ACC112 (cell line): ENCODE measurements around the gene CD37.
"Not testable (repeated sequence)": the region's sequence is repeated elsewhere in the genome, so short reads cannot be mapped to it uniquely, and the experiment has no call there.

Experiments
- H2AFZ ChIP-seq: fragments of 200-600 bp; sonication (generic); one replicate; pipeline ENCODE4 v1.6.0; 2017; ENCODE audit warnings: antibody characterized with exemption, low read length; ENCODE audit not compliant: unreplicated experiment
- H3K27ac ChIP-seq: fragments of 200-600 bp; sonication (generic); 2 replicates; pipeline ENCODE4 v1.5.1; 2014; ENCODE audit warnings: low read depth, mild to moderate bottlenecking, antibody characterized with exemption, low read length, moderate library complexity
- H3K27me3 ChIP-seq: fragments of 200-600 bp; sonication (generic); 2 replicates; pipeline ENCODE4 v1.6.1; 2014; ENCODE audit warnings: mild to moderate bottlenecking, antibody characterized with exemption, low read length, moderate library complexity, mixed read lengths; ENCODE audit not compliant: insufficient read depth
- H3K36me3 ChIP-seq: fragments of 200-600 bp; sonication (generic); 2 replicates; pipeline ENCODE4 v1.6.1; 2016; ENCODE audit warnings: mild to moderate bottlenecking, antibody characterized with exemption, low read length, moderate library complexity, mixed read lengths; ENCODE audit not compliant: insufficient read depth
- H3K4me1 ChIP-seq: fragments of 200-600 bp; sonication (generic); one replicate; pipeline ENCODE4 v1.6.1; 2016; ENCODE audit warnings: low read length, mixed read lengths; ENCODE audit not compliant: insufficient read depth, unreplicated experiment, control insufficient read depth
- H3K4me3 ChIP-seq: fragments of 200-600 bp; sonication (generic); 2 replicates; pipeline ENCODE4 v1.5.1; 2014; ENCODE audit warnings: mild to moderate bottlenecking, low read depth, low read length
- H3K79me2 ChIP-seq: fragments of 200-600 bp; sonication (generic); one replicate; pipeline ENCODE4 v1.6.0; 2016; ENCODE audit warnings: low read length; ENCODE audit not compliant: control insufficient read depth, unreplicated experiment, insufficient read depth

Gene CD37

GRCh38 chr19:49363268-49364082 lies 28.3 kb downstream of the CD37 start, which contains the start of gene DKKL1:
DKKL1 (plus strand) TSS chr19:49363877; CDS start chr19:49363999, 122 bp downstream.
- Histone ChIP-seq H3K4me1 (no peaks in the 10 kb centered on the region), H3K79me2 (no peaks in the 10 kb centered on the region), H3K36me3 (no peaks in the 10 kb centered on the region), H3K4me3 (peak within 1 kb of the TSS; percentile 84), H3K27me3 (no peaks in the 10 kb centered on the region), H2AFZ (peak within 1 kb of the TSS; percentile 82), H3K27ac (peak within 1 kb of the TSS; percentile 30; the same call in 1 of the 2 replicates)

- peak overlapping the region; percentile 43 for H2AFZ ChIP-seq
- no peaks in the 10 kb centered on the region for H3K79me2 ChIP-seq
- no peak overlapping the region; the same call in 1 of the 2 replicates for H3K4me3 ChIP-seq
- no peaks in the 10 kb centered on the region for H3K4me1 ChIP-seq
- H3K36me3 ChIP-seq, result no peaks in the 10 kb centered on the region
- no peaks in the 10 kb centered on the region for H3K27me3 ChIP-seq
- H3K27ac ChIP-seq, result no peak overlapping the region
Observed at GRCh38 chr19:49364083-49364737, 29.0 kb downstream of the CD37 start.

GRCh38 chr19:49366110-49366509 lies 30.9 kb downstream of the CD37 start:
- no peak overlapping the region for H2AFZ ChIP-seq
- H3K27me3 ChIP-seq, result no peaks in the 10 kb centered on the region

GRCh38 chr19:49368711-49369358 lies 33.6 kb downstream of the CD37 start:
- Histone ChIP-seq H2AFZ (no peak overlapping the region), H3K27ac (no peak overlapping the region), H3K4me3 (no peak overlapping the region), H3K36me3 (no peaks in the 10 kb centered on the region), H3K27me3 (no peaks in the 10 kb centered on the region), H3K4me1 (no peaks in the 10 kb centered on the region), H3K79me2 (no peaks in the 10 kb centered on the region)

More at GRCh38 chr19:49366110-49366509, 30.9 kb downstream of the CD37 start:
- H3K36me3 ChIP-seq, result no peaks in the 10 kb centered on the region
- no peaks in the 10 kb centered on the region for H3K79me2 ChIP-seq
- no peak overlapping the region for H3K27ac ChIP-seq
- no peaks in the 10 kb centered on the region for H3K4me1 ChIP-seq
- H3K4me3 ChIP-seq, result no peak overlapping the region

- no peak overlapping the region for H3K4me3 ChIP-seq
- no peaks in the 10 kb centered on the region for H3K79me2 ChIP-seq
- no peaks in the 10 kb centered on the region for H3K27me3 ChIP-seq
- no peak overlapping the region for H3K27ac ChIP-seq
- H3K4me1 ChIP-seq, result no peaks in the 10 kb centered on the region
- no peaks in the 10 kb centered on the region for H3K36me3 ChIP-seq
- no peak overlapping the region for H2AFZ ChIP-seq
Observed at GRCh38 chr19:49371184-49371583, 36.0 kb downstream of the CD37 start.

GRCh38 chr19:49373174-49373573 lies 38.0 kb downstream of the CD37 start:
- H3K27me3 ChIP-seq, H3K4me1 ChIP-seq, H2AFZ ChIP-seq: not testable (repeated sequence)

GRCh38 chr19:49374665-49375434 lies 39.6 kb downstream of the CD37 start:
- no peak overlapping the region for H3K27ac ChIP-seq
- H3K36me3 ChIP-seq, result no peaks in the 10 kb centered on the region
- H3K4me3 ChIP-seq, result no peak overlapping the region
- no peaks in the 10 kb centered on the region for H3K4me1 ChIP-seq
- no peak overlapping the region for H2AFZ ChIP-seq
- no peaks in the 10 kb centered on the region for H3K79me2 ChIP-seq
- no peaks in the 10 kb centered on the region for H3K27me3 ChIP-seq

More at GRCh38 chr19:49373174-49373573, 38.0 kb downstream of the CD37 start:
- H3K79me2 ChIP-seq, H3K27ac ChIP-seq, H3K36me3 ChIP-seq, H3K4me3 ChIP-seq: not testable (repeated sequence)

GRCh38 chr19:49378512-49378911 lies 43.3 kb downstream of the CD37 start:
- Histone ChIP-seq H3K36me3 (no peaks in the 10 kb centered on the region), H3K4me1 (no peaks in the 10 kb centered on the region), H3K79me2 (no peaks in the 10 kb centered on the region), H3K27ac (no peak overlapping the region), H2AFZ (no peak overlapping the region), H3K4me3 (no peak overlapping the region), H3K27me3 (no peaks in the 10 kb centered on the region)

- Histone ChIP-seq H3K27me3 (no peaks in the 10 kb centered on the region), H2AFZ (no peak overlapping the region), H3K79me2 (no peaks in the 10 kb centered on the region), H3K4me3 (no peak overlapping the region), H3K36me3 (no peaks in the 10 kb centered on the region), H3K27ac (no peak overlapping the region), H3K4me1 (no peaks in the 10 kb centered on the region)
Observed at GRCh38 chr19:49380391-49380790, 45.2 kb downstream of the CD37 start.

GRCh38 chr19:49382639-49383038 lies 47.4 kb downstream of the CD37 start:
- Histone ChIP-seq H3K79me2 (no peaks in the 10 kb centered on the region), H3K27me3 (no peaks in the 10 kb centered on the region), H3K27ac (no peak overlapping the region), H2AFZ (no peak overlapping the region), H3K4me3 (no peak overlapping the region), H3K36me3 (no peaks in the 10 kb centered on the region), H3K4me1 (no peaks in the 10 kb centered on the region)
